HepG2 (cell line): ENCODE results near the gene LAMA5. TPM values are rescaled to one million over a fixed set of nuclear protein-coding genes. Genes with fewer than 3 reads are reported as not detected.
A peak's percentile ranks its signal among the peaks of the same experiment; 100 is the strongest.

Source experiments
- ARHGAP35 ChIP-seq: sonication (generic); formaldehyde crosslinking; IDR thresholded peaks from 2 replicates; pipeline ENCODE4 v1.9.0; 2022; ENCODE audit warnings: mild to moderate bottlenecking, inconsistent platforms, moderate library complexity, missing genetic modification reagents, borderline replicate concordance
- HMGA1 ChIP-seq: sonication (generic); formaldehyde crosslinking; conservative IDR thresholded peaks from 2 replicates; pipeline ENCODE4 v1.4.0; 2020; ENCODE audit warnings: missing genetic modification reagents
- MYC ChIP-seq: sonication (generic); formaldehyde crosslinking; IDR thresholded peaks from 2 replicates; pipeline ENCODE4 v1.9.0; 2021; ENCODE audit warnings: missing genetic modification reagents, borderline replicate concordance
- RXRA ChIP-seq: sonication (generic); formaldehyde crosslinking; IDR thresholded peaks from 2 replicates; pipeline ENCODE4 v1.5.1; 2020; ENCODE audit warnings: missing genetic modification reagents
- SIN3B ChIP-seq: fragments of 150-350 bp; IDR thresholded peaks from 2 replicates; pipeline ENCODE4 v1.6.1; 2014; ENCODE audit warnings: low read length
- SOX6 ChIP-seq, 2 experiments: fragments of 450-650 bp in 1 of 2; sonication (generic) in 1 of 2; formaldehyde crosslinking in 1 of 2; IDR thresholded peaks; 2 replicates each; pipeline versions ENCODE4 v1.4.0 to v1.6.1; 2017 to 2020; ENCODE audit warnings: antibody characterized with exemption in 1 of 2, mild to moderate bottlenecking in 1 of 2, missing genetic modification reagents in 1 of 2
- ZKSCAN5 ChIP-seq: sonication (generic); formaldehyde crosslinking; IDR thresholded peaks from 2 replicates; pipeline ENCODE4 v1.5.1; 2020; ENCODE audit warnings: mild to moderate bottlenecking, missing genetic modification reagents
- ZNF441 ChIP-seq: sonication (generic); formaldehyde crosslinking; IDR thresholded peaks from 2 replicates; pipeline ENCODE4 v1.7.0; 2021; ENCODE audit warnings: missing genetic modification reagents, borderline replicate concordance
- ZNF569 ChIP-seq: sonication (generic); formaldehyde crosslinking; IDR thresholded peaks from 2 replicates; pipeline ENCODE4 v1.5.0; 2020; ENCODE audit warnings: mild to moderate bottlenecking, missing genetic modification reagents, moderate library complexity, borderline replicate concordance
- ZNF577 ChIP-seq: sonication (generic); formaldehyde crosslinking; IDR thresholded peaks from 2 replicates; pipeline ENCODE4 v1.4.0; 2020; ENCODE audit warnings: mild to moderate bottlenecking, low read depth, missing genetic modification reagents, borderline replicate concordance
- ZNF674 ChIP-seq: sonication (generic); formaldehyde crosslinking; IDR thresholded peaks from 2 replicates; pipeline ENCODE4 v1.5.0; 2020; ENCODE audit warnings: low read depth, mild to moderate bottlenecking, missing genetic modification reagents
- ZZZ3 ChIP-seq: sonication (generic); formaldehyde crosslinking; IDR thresholded peaks from 2 replicates; pipeline ENCODE4 v1.4.0; 2020; ENCODE audit warnings: missing genetic modification reagents, mild to moderate bottlenecking, borderline replicate concordance
- polyA plus RNA-seq, 8 experiments: library from polyadenylated mRNA; depleted of rRNA in 3 of 8; stranded (reverse) in 7 of 8; unstranded in 1 of 8; fragments of >200 nt; fragmentation: Illumina TruSeq in 4 of 8; extraction: Trizol in 4 of 8; gene quantifications; 2 replicates each; pipeline versions ENCODE4 v1.2.1 to v1.2.3, GENCODE V29; 2011 to 2016; ENCODE audit warnings: low read depth in 4 of 8, missing spikeins in 1 of 8, mixed read lengths in 1 of 8; ENCODE audit not compliant: insufficient read depth in 1 of 8
- total RNA-seq, 5 experiments: library from RNA; depleted of rRNA; stranded (reverse); fragments of >200 nt; fragmentation: Illumina TruSeq; extraction: Trizol; gene quantifications; 2 replicates each; pipeline ENCODE4 v1.2.3, GENCODE V29; 2016; ENCODE audit warnings: low read depth in 1 of 5
- TF ChIP-seq, protein P1 (sequence below): sonication (generic); formaldehyde crosslinking; IDR thresholded peaks from 2 replicates; pipeline ENCODE4 v1.9.0; 2021; ENCODE audit warnings: missing genetic modification reagents, borderline replicate concordance
- TF ChIP-seq, protein P2 (sequence below): sonication (generic); formaldehyde crosslinking; IDR thresholded peaks from 2 replicates; pipeline ENCODE4 v1.8.0; 2022; ENCODE audit warnings: mild to moderate bottlenecking, missing genetic modification reagents
- TF ChIP-seq, protein P3 (sequence below): sonication (generic); formaldehyde crosslinking; IDR thresholded peaks from 2 replicates; pipeline ENCODE4 v1.4.0; 2020; ENCODE audit warnings: missing genetic modification reagents, borderline replicate concordance
- TF ChIP-seq, protein P4 (sequence below): sonication (generic); formaldehyde crosslinking; IDR thresholded peaks from 2 replicates; pipeline ENCODE4 v1.4.0; 2020; ENCODE audit warnings: mild to moderate bottlenecking, missing genetic modification reagents
- TF ChIP-seq, protein P5 (sequence below): sonication (generic); formaldehyde crosslinking; IDR thresholded peaks from 2 replicates; pipeline ENCODE4 v1.5.1; 2020; ENCODE audit warnings: mild to moderate bottlenecking, missing genetic modification reagents, borderline replicate concordance

The LAMA5 gene
- total and polyA plus RNA-seq, 2 of the 13 experiments (the other 11 are each of a cell fraction or from before 2014, with no cell fraction given): 21.0 to 44.7 TPM

DNA sequence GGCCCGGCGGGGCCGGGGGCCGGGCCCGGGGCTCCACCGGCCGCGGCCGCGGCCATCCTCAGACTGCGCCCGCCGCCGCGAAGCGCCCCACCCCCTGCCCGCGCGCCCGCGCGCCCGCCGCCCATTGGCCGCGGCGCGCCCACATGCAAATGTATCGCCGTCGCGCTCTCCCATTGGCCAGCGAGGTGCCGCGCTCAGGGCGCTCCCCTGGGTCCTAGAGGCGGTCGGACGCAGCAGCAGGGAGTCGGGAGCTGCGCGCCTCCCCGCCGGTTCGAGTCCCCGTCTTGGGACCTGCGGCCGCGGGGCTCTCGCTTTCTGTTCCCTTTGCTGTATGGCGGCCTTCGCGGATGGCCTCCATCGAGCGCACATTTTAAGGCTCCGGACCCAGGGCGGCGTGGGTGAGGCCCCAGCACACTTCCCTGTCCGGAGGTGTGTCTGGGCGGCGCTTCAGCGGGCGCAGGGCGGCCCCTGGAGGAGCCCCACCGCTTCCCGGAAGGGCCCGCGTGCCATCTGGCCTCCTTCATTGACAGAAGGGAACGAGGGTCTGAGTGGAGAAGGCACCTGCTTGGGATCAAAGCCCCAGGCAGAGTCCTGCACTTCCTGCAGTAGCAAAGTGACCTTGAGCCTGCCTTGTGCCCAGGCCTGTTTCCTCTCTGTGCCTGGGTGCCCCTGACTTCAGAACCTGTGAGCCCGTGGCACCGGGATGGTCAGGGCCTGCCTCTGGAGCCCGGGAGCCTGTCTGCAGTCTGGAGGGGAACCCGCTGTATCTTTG, 40.3 kb upstream of the LAMA5 start, which contains the start of gene CABLES2 (continued):
- TF ChIP-seq, protein P1, sequence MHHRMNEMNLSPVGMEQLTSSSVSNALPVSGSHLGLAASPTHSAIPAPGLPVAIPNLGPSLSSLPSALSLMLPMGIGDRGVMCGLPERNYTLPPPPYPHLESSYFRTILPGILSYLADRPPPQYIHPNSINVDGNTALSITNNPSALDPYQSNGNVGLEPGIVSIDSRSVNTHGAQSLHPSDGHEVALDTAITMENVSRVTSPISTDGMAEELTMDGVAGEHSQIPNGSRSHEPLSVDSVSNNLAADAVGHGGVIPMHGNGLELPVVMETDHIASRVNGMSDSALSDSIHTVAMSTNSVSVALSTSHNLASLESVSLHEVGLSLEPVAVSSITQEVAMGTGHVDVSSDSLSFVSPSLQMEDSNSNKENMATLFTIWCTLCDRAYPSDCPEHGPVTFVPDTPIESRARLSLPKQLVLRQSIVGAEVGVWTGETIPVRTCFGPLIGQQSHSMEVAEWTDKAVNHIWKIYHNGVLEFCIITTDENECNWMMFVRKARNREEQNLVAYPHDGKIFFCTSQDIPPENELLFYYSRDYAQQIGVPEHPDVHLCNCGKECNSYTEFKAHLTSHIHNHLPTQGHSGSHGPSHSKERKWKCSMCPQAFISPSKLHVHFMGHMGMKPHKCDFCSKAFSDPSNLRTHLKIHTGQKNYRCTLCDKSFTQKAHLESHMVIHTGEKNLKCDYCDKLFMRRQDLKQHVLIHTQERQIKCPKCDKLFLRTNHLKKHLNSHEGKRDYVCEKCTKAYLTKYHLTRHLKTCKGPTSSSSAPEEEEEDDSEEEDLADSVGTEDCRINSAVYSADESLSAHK (CRISPR knock-in tag): no peak
- peak; percentile 87 for TF ChIP-seq ARHGAP35 (CRISPR knock-in tag)
- TF ChIP-seq SOX6 (IDR thresholded peaks at IDR 0.05): no peak
- peak; percentile 69 for TF ChIP-seq SOX6 (CRISPR knock-in tag; IDR thresholded peaks at IDR 0.05)
- TF ChIP-seq, protein P2, sequence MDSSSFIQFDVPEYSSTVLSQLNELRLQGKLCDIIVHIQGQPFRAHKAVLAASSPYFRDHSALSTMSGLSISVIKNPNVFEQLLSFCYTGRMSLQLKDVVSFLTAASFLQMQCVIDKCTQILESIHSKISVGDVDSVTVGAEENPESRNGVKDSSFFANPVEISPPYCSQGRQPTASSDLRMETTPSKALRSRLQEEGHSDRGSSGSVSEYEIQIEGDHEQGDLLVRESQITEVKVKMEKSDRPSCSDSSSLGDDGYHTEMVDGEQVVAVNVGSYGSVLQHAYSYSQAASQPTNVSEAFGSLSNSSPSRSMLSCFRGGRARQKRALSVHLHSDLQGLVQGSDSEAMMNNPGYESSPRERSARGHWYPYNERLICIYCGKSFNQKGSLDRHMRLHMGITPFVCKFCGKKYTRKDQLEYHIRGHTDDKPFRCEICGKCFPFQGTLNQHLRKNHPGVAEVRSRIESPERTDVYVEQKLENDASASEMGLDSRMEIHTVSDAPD (CRISPR knock-in tag): 0 out of 2 replicates have a peak, but pooled peaks have one; percentile 35
- no peak for TF ChIP-seq HMGA1 (CRISPR knock-in tag)
- TF ChIP-seq, protein P3, sequence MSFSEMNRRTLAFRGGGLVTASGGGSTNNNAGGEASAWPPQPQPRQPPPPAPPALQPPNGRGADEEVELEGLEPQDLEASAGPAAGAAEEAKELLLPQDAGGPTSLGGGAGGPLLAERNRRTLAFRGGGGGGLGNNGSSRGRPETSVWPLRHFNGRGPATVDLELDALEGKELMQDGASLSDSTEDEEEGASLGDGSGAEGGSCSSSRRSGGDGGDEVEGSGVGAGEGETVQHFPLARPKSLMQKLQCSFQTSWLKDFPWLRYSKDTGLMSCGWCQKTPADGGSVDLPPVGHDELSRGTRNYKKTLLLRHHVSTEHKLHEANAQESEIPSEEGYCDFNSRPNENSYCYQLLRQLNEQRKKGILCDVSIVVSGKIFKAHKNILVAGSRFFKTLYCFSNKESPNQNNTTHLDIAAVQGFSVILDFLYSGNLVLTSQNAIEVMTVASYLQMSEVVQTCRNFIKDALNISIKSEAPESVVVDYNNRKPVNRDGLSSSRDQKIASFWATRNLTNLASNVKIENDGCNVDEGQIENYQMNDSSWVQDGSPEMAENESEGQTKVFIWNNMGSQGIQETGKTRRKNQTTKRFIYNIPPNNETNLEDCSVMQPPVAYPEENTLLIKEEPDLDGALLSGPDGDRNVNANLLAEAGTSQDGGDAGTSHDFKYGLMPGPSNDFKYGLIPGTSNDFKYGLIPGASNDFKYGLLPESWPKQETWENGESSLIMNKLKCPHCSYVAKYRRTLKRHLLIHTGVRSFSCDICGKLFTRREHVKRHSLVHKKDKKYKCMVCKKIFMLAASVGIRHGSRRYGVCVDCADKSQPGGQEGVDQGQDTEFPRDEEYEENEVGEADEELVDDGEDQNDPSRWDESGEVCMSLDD (CRISPR knock-in tag): peak; percentile 85
- no peak for TF ChIP-seq ZNF441 (CRISPR knock-in tag)
- TF ChIP-seq ZNF569 (CRISPR knock-in tag): no peak
- TF ChIP-seq, protein P4, sequence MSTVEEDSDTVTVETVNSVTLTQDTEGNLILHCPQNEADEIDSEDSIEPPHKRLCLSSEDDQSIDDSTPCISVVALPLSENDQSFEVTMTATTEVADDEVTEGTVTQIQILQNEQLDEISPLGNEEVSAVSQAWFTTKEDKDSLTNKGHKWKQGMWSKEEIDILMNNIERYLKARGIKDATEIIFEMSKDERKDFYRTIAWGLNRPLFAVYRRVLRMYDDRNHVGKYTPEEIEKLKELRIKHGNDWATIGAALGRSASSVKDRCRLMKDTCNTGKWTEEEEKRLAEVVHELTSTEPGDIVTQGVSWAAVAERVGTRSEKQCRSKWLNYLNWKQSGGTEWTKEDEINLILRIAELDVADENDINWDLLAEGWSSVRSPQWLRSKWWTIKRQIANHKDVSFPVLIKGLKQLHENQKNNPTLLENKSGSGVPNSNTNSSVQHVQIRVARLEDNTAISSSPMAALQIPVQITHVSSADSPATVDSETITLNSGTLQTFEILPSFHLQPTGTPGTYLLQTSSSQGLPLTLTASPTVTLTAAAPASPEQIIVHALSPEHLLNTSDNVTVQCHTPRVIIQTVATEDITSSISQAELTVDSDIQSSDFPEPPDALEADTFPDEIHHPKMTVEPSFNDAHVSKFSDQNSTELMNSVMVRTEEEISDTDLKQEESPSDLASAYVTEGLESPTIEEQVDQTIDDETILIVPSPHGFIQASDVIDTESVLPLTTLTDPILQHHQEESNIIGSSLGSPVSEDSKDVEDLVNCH (CRISPR knock-in tag): peak; percentile 82; the same call in 1 of the 2 replicates
- TF ChIP-seq SIN3B: peak; percentile 50; the same call in 1 of the 2 replicates
- peak; percentile 85; the same call in 1 of the 2 replicates for TF ChIP-seq RXRA (CRISPR knock-in tag)
- no peak for TF ChIP-seq ZKSCAN5 (CRISPR knock-in tag)
- TF ChIP-seq MYC (CRISPR knock-in tag): peak; percentile 79
- TF ChIP-seq, protein P5, sequence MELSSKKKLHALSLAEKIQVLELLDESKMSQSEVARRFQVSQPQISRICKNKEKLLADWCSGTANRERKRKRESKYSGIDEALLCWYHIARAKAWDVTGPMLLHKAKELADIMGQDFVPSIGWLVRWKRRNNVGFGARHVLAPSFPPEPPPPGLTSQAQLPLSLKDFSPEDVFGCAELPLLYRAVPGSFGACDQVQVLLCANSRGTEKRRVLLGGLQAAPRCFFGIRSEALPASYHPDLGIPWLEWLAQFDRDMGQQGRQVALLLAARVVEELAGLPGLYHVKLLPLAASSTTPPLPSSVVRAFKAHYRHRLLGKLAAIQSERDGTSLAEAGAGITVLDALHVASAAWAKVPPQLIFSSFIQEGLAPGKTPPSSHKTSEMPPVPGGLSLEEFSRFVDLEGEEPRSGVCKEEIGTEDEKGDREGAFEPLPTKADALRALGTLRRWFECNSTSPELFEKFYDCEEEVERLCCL: peak; percentile 71
- 0 out of 2 replicates have a peak, but pooled peaks have one; percentile 76 for TF ChIP-seq ZZZ3 (CRISPR knock-in tag)
- peak; percentile 91; the same call in 1 of the 2 replicates for TF ChIP-seq ZNF674 (CRISPR knock-in tag)
- TF ChIP-seq ZNF577 (CRISPR knock-in tag): no peak
